PC-9 (cell line): ENCODE measurements around the gene DAZAP2.

Experiments used
- CTCF ChIP-seq: fragments of 200-600 bp; sonication (generic); conservative IDR thresholded peaks from 2 replicates; pipeline ENCODE4 v1.6.1; 2017; ENCODE audit warnings: mixed run types, antibody characterized with exemption, mild to moderate bottlenecking, moderate library complexity
- EZH2 ChIP-seq: fragments of 200-600 bp; sonication (generic); IDR thresholded peaks from 2 replicates; pipeline ENCODE4 v1.8.0; 2017; ENCODE audit warnings: antibody characterized with exemption, low read depth

- TF ChIP-seq CTCF (no peak), EZH2 (no peak)
Observed at GRCh38 chr12:51199366-51199945, 39.2 kb upstream of the DAZAP2 start.
